Nephron progenitor cell (in vitro differentiated cells): ENCODE data around the gene SERINC2.
A peak's percentile ranks its signal among the peaks of the same experiment; 100 is the strongest.

Experiments
- DNase-seq: peaks from one replicate; pipeline ENCODE4 v3.0.0; 2021
- H3K27ac Mint-ChIP-seq: 2 replicates; pipeline ENCODE4 v1.8.0; 2021; ENCODE audit warnings: mild to moderate bottlenecking, moderate library complexity, mixed read lengths
- H3K27me3 Mint-ChIP-seq: 2 replicates; pipeline ENCODE4 v1.8.0; 2021; ENCODE audit warnings: mild to moderate bottlenecking, low read depth, mixed read lengths; ENCODE audit not compliant: poor library complexity
- H3K36me3 Mint-ChIP-seq: 2 replicates; pipeline ENCODE4 v1.8.0; 2021; ENCODE audit warnings: low read depth, mixed read lengths
- H3K4me1 Mint-ChIP-seq: 2 replicates; pipeline ENCODE4 v1.8.0; 2021; ENCODE audit warnings: mixed read lengths
- H3K4me3 Mint-ChIP-seq: 2 replicates; pipeline ENCODE4 v1.8.0; 2021; ENCODE audit warnings: mild to moderate bottlenecking, moderate library complexity, mixed read lengths
- H3K9me3 Mint-ChIP-seq: 2 replicates; pipeline ENCODE4 v1.8.0; 2021; ENCODE audit warnings: mild to moderate bottlenecking, moderate library complexity, mixed read lengths
- CTCF ChIP-seq: fragments of 200-600 bp; sonication (generic); IDR thresholded peaks from 2 replicates; pipeline ENCODE4 v1.5.0; 2021; ENCODE audit warnings: antibody characterized with exemption

SERINC2 gene

DNA sequence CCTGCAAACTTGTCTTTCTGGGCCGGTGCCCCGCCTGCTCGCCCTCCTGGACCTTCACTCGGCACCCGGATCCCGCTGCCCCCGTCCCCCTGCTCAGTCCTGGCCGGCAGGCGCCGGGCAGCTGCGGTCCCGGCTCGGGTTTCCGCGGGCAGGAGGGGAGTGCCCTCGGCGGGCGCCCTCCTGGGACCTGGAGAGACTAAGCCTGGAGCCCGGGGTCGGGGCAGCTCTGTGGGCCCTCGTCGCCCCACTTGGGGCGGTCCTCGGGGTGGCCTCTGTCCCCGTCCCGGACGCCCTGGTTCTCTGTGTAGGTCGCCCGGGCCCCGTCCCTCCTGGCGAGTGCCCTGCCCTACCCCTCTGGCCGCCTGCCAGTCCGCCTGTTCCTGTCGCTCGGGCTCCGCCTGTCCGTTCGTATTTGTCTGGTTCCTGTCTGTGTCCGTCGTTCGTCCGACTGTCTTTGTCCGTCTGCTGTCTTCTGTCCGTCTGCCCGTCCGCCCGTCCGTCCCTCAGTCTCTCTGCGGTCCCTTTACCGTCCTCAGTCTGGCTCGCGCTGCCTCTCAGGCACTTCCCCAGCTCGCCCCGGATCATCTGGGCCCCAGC is 490 bp downstream of the SERINC2 start:
- peaks cover 28% of the 10 kb centered on the region for H3K4me1 Mint-ChIP-seq
- no peaks in the 10 kb centered on the region for H3K36me3 Mint-ChIP-seq
- TF ChIP-seq CTCF, result no peak
- H3K4me3 Mint-ChIP-seq, result peak overlapping the region; percentile 98
- H3K27me3 Mint-ChIP-seq, result peaks cover 53% of the 10 kb centered on the region
- peak overlapping the region; percentile 26 for H3K27ac Mint-ChIP-seq
- DNase-seq, result peak; percentile 67
- no peaks in the 10 kb centered on the region for H3K9me3 Mint-ChIP-seq

- DNase-seq, result no peak
- Mint-ChIP-seq H3K36me3 (no peaks in the 10 kb centered on the region), H3K9me3 (no peaks in the 10 kb centered on the region), H3K27me3 (peaks cover 46% of the 10 kb centered on the region), H3K27ac (no peak overlapping the region), H3K4me1 (peaks cover 28% of the 10 kb centered on the region), H3K4me3 (peak overlapping the region; percentile 98)
- no peak for TF ChIP-seq CTCF
These were observed 2.0 kb downstream of the SERINC2 start for GRCh38 chr1:31414980-31415370.

DNA sequence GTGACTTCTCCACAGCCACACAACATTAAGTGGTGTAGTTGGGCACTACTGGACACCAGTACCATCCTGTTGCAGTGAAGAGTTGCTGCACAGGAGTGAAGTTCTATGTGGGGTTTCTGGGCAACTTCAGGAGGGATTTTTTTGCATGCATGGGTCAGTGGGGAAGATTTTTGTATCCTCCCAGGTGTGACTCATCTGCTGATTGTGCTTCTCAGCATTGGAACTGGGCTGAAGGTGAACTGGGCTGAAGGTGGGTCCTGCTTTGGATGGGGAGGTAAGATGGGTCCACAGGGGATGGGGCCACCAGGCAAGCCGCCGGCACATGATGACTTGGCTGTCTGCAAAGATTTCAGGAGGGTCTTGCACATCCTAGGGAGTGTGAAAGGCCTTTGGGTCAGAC is 2.6 kb downstream of the SERINC2 start:
- no peaks in the 10 kb centered on the region for H3K9me3 Mint-ChIP-seq
- H3K4me3 Mint-ChIP-seq, result peak overlapping the region; percentile 20
- no peak overlapping the region for H3K27ac Mint-ChIP-seq
- peaks cover 39% of the 10 kb centered on the region for H3K27me3 Mint-ChIP-seq
- no peaks in the 10 kb centered on the region for H3K36me3 Mint-ChIP-seq
- peaks cover 28% of the 10 kb centered on the region for H3K4me1 Mint-ChIP-seq
- no peak for TF ChIP-seq CTCF
- DNase-seq, result no peak

DNA sequence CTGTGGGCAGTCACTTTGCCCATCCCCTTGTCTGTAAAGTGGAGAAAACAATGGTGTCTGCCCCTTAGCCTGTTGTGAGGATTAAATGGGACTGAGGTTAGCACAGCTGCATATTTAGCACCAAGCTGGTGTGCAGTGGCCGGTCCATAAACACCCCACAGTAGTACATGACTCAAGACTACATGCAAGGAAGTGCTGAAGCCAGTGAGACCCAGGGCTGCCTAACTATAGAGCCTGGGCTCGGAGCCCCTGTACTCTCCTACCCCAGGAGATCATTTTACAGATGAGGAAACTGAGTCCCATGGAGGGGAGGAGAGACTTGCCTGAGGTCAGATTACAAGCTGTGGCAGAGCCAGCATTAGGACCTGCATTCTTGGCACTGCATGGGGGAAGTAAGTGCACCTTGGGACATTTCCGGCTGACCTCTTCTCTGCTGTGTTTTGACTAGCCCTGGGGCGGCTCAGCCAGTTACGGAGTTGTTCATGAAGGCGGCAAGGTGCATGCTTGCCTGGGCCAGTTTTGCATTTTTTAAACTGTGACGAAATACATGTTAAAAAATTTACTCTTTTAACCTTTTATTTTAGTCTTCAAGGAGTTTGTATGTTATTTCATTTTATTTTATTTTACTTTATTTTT is 3.2 kb downstream of the SERINC2 start:
- TF ChIP-seq CTCF, result no peak
- no peaks in the 10 kb centered on the region for H3K36me3 Mint-ChIP-seq
- DNase-seq, result no peak
- H3K4me3 Mint-ChIP-seq, result peak overlapping the region; percentile 20
- H3K27me3 Mint-ChIP-seq, result peaks cover 35% of the 10 kb centered on the region
- H3K27ac Mint-ChIP-seq, result no peak overlapping the region
- no peaks in the 10 kb centered on the region for H3K9me3 Mint-ChIP-seq
- H3K4me1 Mint-ChIP-seq, result peaks cover 30% of the 10 kb centered on the region

DNA sequence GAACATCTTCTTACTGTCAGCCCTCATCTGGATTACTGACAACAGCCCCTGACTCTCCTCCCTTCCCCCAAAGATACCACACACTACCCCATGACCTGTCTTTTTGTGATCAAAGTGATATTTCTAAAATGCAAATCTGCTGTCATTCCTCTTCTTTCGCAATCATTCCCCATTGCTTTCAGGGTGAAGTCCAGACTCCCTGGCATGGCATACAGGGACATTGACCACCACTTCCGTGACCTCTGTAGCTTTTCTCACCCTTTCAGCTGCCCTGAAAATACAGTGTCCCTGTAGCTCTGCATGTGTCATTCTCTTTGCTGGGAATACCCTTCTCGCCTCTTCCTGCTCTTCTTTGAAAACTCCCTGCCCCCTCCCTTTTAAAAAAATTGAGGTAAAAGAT is 4.1 kb downstream of the SERINC2 start:
- Mint-ChIP-seq H3K36me3 (no peaks in the 10 kb centered on the region), H3K4me3 (no peak overlapping the region), H3K27me3 (peaks cover 29% of the 10 kb centered on the region), H3K4me1 (peaks cover 32% of the 10 kb centered on the region), H3K9me3 (no peaks in the 10 kb centered on the region), H3K27ac (peak overlapping the region; percentile 34)
- TF ChIP-seq CTCF, result no peak
- no peak for DNase-seq
